SK-N-SH treated with all-trans-retinoic acid at 6 μM for 48 hours (cell line): ENCODE results near the gene RAB7B.

Experiments
- ARNTL ChIP-seq: fragments of 450-650 bp; formaldehyde crosslinking; IDR thresholded peaks from 2 replicates; pipeline ENCODE4 v1.5.0; 2020; ENCODE audit warnings: low read depth, mild to moderate bottlenecking, moderate library complexity, borderline replicate concordance
- BACH2 ChIP-seq: fragments of 250-450 bp; sonication (Bioruptor Pico); IDR thresholded peaks from 2 replicates; pipeline ENCODE4 v1.9.0; 2021; ENCODE audit warnings: mild to moderate bottlenecking, borderline replicate concordance
- CSDC2 ChIP-seq: fragments of 250-450 bp; sonication (Bioruptor Pico); IDR thresholded peaks from 2 replicates; pipeline ENCODE4 v1.5.0; 2020; ENCODE audit warnings: mild to moderate bottlenecking, moderate library complexity
- ISL1 ChIP-seq: fragments of 250-450 bp; sonication (Bioruptor Pico); IDR thresholded peaks from 2 replicates; pipeline ENCODE4 v2.1.2; 2022; ENCODE audit warnings: mild to moderate bottlenecking, moderate library complexity
- OSR1 ChIP-seq: fragments of 250-450 bp; sonication (Bioruptor Pico); IDR thresholded peaks from 2 replicates; pipeline ENCODE4 v1.8.0; 2022; ENCODE audit warnings: moderate library complexity, mild to moderate bottlenecking, inconsistent platforms
- SNAI2 ChIP-seq: fragments of 250-450 bp; sonication (Bioruptor Pico); IDR thresholded peaks from 2 replicates; pipeline ENCODE4 v1.5.0; 2020; ENCODE audit warnings: mild to moderate bottlenecking, moderate library complexity
- ZFP3 ChIP-seq: fragments of 250-450 bp; sonication (Bioruptor Pico); IDR thresholded peaks from 2 replicates; pipeline ENCODE4 v1.5.0; 2020; ENCODE audit warnings: mild to moderate bottlenecking, moderate library complexity
- ZNF8 ChIP-seq: fragments of 450-650 bp; formaldehyde crosslinking; IDR thresholded peaks from 2 replicates; pipeline ENCODE4 v1.5.0; 2020; ENCODE audit warnings: mild to moderate bottlenecking, moderate library complexity
- TF ChIP-seq, protein P1 (sequence below): fragments of 250-450 bp; sonication (Bioruptor Pico); IDR thresholded peaks from 2 replicates; pipeline ENCODE4 v1.5.0; 2020; ENCODE audit warnings: mild to moderate bottlenecking, moderate library complexity
- TF ChIP-seq, protein P2 (sequence below): fragments of 250-450 bp; sonication (Bioruptor Pico); IDR thresholded peaks from 2 replicates; pipeline ENCODE4 v1.5.1; 2020; ENCODE audit warnings: low read depth, mild to moderate bottlenecking, moderate library complexity
- TF ChIP-seq, protein P3 (sequence below): fragments of 250-450 bp; sonication (Bioruptor Pico); IDR thresholded peaks from 2 replicates; pipeline ENCODE4 v1.8.0; 2020; ENCODE audit warnings: mild to moderate bottlenecking, moderate library complexity, borderline replicate concordance

DNA sequence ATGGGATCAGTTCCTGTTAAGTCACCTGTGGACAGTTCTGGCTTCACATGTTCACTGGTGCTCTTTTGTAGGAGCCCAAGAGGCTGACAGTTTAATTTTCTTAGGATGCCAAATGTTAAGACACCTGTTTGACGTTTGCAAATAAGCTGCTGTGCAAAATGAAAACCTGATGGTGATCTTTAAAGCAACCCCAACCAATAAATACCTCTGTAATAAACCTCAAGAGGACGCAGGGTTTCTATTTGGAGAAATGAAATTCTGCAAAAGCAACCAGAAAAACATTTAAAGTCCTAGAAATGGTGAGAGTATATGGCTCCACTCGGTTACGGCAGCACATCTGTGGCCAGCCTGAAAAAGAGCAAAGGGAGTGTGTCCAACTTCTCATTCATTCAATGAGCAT, 44.1 kb upstream of the RAB7B start:
- TF ChIP-seq, protein P1, sequence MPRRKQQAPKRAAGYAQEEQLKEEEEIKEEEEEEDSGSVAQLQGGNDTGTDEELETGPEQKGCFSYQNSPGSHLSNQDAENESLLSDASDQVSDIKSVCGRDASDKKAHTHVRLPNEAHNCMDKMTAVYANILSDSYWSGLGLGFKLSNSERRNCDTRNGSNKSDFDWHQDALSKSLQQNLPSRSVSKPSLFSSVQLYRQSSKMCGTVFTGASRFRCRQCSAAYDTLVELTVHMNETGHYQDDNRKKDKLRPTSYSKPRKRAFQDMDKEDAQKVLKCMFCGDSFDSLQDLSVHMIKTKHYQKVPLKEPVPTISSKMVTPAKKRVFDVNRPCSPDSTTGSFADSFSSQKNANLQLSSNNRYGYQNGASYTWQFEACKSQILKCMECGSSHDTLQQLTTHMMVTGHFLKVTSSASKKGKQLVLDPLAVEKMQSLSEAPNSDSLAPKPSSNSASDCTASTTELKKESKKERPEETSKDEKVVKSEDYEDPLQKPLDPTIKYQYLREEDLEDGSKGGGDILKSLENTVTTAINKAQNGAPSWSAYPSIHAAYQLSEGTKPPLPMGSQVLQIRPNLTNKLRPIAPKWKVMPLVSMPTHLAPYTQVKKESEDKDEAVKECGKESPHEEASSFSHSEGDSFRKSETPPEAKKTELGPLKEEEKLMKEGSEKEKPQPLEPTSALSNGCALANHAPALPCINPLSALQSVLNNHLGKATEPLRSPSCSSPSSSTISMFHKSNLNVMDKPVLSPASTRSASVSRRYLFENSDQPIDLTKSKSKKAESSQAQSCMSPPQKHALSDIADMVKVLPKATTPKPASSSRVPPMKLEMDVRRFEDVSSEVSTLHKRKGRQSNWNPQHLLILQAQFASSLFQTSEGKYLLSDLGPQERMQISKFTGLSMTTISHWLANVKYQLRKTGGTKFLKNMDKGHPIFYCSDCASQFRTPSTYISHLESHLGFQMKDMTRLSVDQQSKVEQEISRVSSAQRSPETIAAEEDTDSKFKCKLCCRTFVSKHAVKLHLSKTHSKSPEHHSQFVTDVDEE (CRISPR knock-in tag): no peak
- TF ChIP-seq ZNF8: no peak
- TF ChIP-seq ZFP3 (CRISPR knock-in tag): no peak
- TF ChIP-seq ISL1 (CRISPR knock-in tag): no peak
- TF ChIP-seq, protein P2, sequence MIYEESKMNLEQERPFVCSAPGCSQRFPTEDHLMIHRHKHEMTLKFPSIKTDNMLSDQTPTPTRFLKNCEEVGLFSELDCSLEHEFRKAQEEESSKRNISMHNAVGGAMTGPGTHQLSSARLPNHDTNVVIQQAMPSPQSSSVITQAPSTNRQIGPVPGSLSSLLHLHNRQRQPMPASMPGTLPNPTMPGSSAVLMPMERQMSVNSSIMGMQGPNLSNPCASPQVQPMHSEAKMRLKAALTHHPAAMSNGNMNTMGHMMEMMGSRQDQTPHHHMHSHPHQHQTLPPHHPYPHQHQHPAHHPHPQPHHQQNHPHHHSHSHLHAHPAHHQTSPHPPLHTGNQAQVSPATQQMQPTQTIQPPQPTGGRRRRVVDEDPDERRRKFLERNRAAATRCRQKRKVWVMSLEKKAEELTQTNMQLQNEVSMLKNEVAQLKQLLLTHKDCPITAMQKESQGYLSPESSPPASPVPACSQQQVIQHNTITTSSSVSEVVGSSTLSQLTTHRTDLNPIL: no peak
- no peak for TF ChIP-seq CSDC2 (CRISPR knock-in tag)
- no peak for TF ChIP-seq ARNTL (CRISPR knock-in tag)
- no peak for TF ChIP-seq SNAI2 (CRISPR knock-in tag)
- TF ChIP-seq OSR1 (CRISPR knock-in tag): no peak
- TF ChIP-seq, protein P3, sequence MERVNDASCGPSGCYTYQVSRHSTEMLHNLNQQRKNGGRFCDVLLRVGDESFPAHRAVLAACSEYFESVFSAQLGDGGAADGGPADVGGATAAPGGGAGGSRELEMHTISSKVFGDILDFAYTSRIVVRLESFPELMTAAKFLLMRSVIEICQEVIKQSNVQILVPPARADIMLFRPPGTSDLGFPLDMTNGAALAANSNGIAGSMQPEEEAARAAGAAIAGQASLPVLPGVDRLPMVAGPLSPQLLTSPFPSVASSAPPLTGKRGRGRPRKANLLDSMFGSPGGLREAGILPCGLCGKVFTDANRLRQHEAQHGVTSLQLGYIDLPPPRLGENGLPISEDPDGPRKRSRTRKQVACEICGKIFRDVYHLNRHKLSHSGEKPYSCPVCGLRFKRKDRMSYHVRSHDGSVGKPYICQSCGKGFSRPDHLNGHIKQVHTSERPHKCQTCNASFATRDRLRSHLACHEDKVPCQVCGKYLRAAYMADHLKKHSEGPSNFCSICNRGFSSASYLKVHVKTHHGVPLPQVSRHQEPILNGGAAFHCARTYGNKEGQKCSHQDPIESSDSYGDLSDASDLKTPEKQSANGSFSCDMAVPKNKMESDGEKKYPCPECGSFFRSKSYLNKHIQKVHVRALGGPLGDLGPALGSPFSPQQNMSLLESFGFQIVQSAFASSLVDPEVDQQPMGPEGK: no peak
- TF ChIP-seq BACH2 (CRISPR knock-in tag): no peak
